Activated B cell treated with CpG ODN at 0.5 μM for 24 hours (primary cell): ENCODE data around the gene HCRTR1. TPM values are rescaled to one million over a fixed set of nuclear protein-coding genes. Genes with fewer than 3 reads are reported as not detected.

ENCODE experiments used
- ATAC-seq: fragments of 200-7000 bp; cut with Tn5 transposase; one replicate; pipeline ENCODE4 v1.10.0; 2021; ENCODE audit warnings: low read depth, mild to moderate bottlenecking, moderate library complexity
- CTCF ChIA-PET: fragments of 350-600 bp; sonication (Branson Sonifier 250); formaldehyde crosslinking; loops from one replicate; lab custom pipeline; 2021; ENCODE audit warnings: antibody characterized with exemption; lab: Charles Lee
- POLR2A ChIA-PET: fragments of 350-600 bp; sonication (Branson Sonifier 250); formaldehyde crosslinking; loops from one replicate; lab custom pipeline; 2021; ENCODE audit warnings: antibody characterized with exemption; lab: Charles Lee
- DNase-seq: peaks from one replicate; pipeline ENCODE4 v3.0.0; 2022
- H3K27ac Mint-ChIP-seq: one replicate; pipeline ENCODE4 v1.8.0; 2020; ENCODE audit warnings: mixed read lengths
- H3K27me3 Mint-ChIP-seq: one replicate; pipeline ENCODE4 v1.8.0; 2021; ENCODE audit warnings: mixed read lengths
- H3K36me3 Mint-ChIP-seq: one replicate; pipeline ENCODE4 v1.8.0; 2021; ENCODE audit warnings: low read depth, mixed read lengths
- H3K4me1 Mint-ChIP-seq: one replicate; pipeline ENCODE4 v1.8.0; 2021; ENCODE audit warnings: mixed read lengths
- H3K4me3 Mint-ChIP-seq: one replicate; pipeline ENCODE4 v1.8.0; 2020; ENCODE audit warnings: mild to moderate bottlenecking, mixed read lengths
- H3K9me3 Mint-ChIP-seq: one replicate; pipeline ENCODE4 v1.8.0; 2020; ENCODE audit warnings: mixed read lengths
- CTCF ChIP-seq: fragments of 200-600 bp; IDR thresholded peaks from one replicate; pipeline ENCODE4 v1.8.0; 2022; ENCODE audit warnings: antibody characterized with exemption, mild to moderate bottlenecking
- intact Hi-C: fragments of 100-400 bp; cut with micrococcal nuclease; formaldehyde crosslinking; loops from one replicate; pipeline ENCODE4 v1.15.1; 2024
- total RNA-seq: library from RNA; stranded (reverse); gene quantifications from 2 replicates; pipeline ENCODE4 v1.2.3, GENCODE V29; 2022

Gene HCRTR1
- total RNA-seq, 1 donor from 2014 or later = not detected

- H3K4me3 Mint-ChIP-seq = peak overlapping the region; percentile 28
- H3K36me3 Mint-ChIP-seq = no peaks in the 10 kb centered on the region
- ATAC-seq (peak; percentile 97), DNase-seq (peak; percentile 26)
- TF ChIP-seq CTCF = no peak
- intact Hi-C loops = loop anchor here (2.0 kb wide), 2 partner anchors 17 to 39 kb away; partner anchors contain the start of gene PEF1
- peaks cover 7% of the 10 kb centered on the region for H3K9me3 Mint-ChIP-seq
- peaks cover 19% of the 10 kb centered on the region for H3K4me1 Mint-ChIP-seq
- peak overlapping the region; percentile 86 for H3K27ac Mint-ChIP-seq
- POLR2A ChIA-PET = interaction anchor here (0.6 to 1.6 kb wide), 6 partner anchors 9 to 179 kb away, joined by 3 to 9 read pairs (median 3); partner anchors contain the start of gene PEF1
- CTCF ChIA-PET = interaction anchor here (1.0 to 1.4 kb wide), 4 partner anchors 11 to 183 kb away, joined by 4 to 5 read pairs (median 4); no protein-coding TSS in a partner anchor
- no peaks in the 10 kb centered on the region for H3K27me3 Mint-ChIP-seq
Measured at GRCh38 chr1:31605908-31606427, 11.5 kb upstream of the HCRTR1 start.

- no peak for ATAC-seq
- H3K27ac Mint-ChIP-seq = no peak overlapping the region
- no peak for DNase-seq
- H3K36me3 Mint-ChIP-seq = no peaks in the 10 kb centered on the region
- intact Hi-C loops = loop anchor here (2.0 kb wide), 1 partner anchor 37 kb away; the partner anchor contains the start of gene PEF1
- no peaks in the 10 kb centered on the region for H3K27me3 Mint-ChIP-seq
- TF ChIP-seq CTCF = no peak
- peaks cover 24% of the 10 kb centered on the region for H3K4me1 Mint-ChIP-seq
- peaks cover 7% of the 10 kb centered on the region for H3K9me3 Mint-ChIP-seq
- H3K4me3 Mint-ChIP-seq = no peak overlapping the region
- ChIA-PET POLR2A (interaction anchor here (1.0 kb wide), 1 partner anchor 38 kb away, joined by 5 read pairs; the partner anchor contains the start of gene PEF1), CTCF (interaction anchor here (1.2 kb wide), 1 partner anchor 10 kb away, joined by 5 read pairs; the partner anchor contains the start of gene HCRTR1)
Measured at GRCh38 chr1:31607360-31607759, 10.1 kb upstream of the HCRTR1 start.

- no peak for ATAC-seq
- TF ChIP-seq CTCF = no peak
- Mint-ChIP-seq H3K27me3 (peaks cover 1% of the 10 kb centered on the region), H3K27ac (no peak overlapping the region), H3K36me3 (no peaks in the 10 kb centered on the region), H3K4me1 (peaks cover 24% of the 10 kb centered on the region), H3K4me3 (no peak overlapping the region), H3K9me3 (peaks cover 7% of the 10 kb centered on the region)
- intact Hi-C loops = no loop called here
- no peak for DNase-seq
- ChIA-PET CTCF (interaction anchor here (0.9 to 2.0 kb wide), 2 partner anchors 9 to 10 kb away, joined by 3 to 6 read pairs; no protein-coding TSS in a partner anchor), POLR2A (interaction anchor here (0.6 kb wide), 1 partner anchor 511 kb away, joined by 5 read pairs; no protein-coding TSS in a partner anchor)
Measured at GRCh38 chr1:31609514-31610118, 7.9 kb upstream of the HCRTR1 start.

GRCh38 chr1:31614414-31615005 is 3.0 kb upstream of the HCRTR1 start:
- CTCF ChIA-PET = no interaction called here
- POLR2A ChIA-PET = no interaction called here
- peaks cover 21% of the 10 kb centered on the region for H3K4me1 Mint-ChIP-seq
- intact Hi-C loops = no loop called here
- no peaks in the 10 kb centered on the region for H3K36me3 Mint-ChIP-seq
- no peak overlapping the region for H3K27ac Mint-ChIP-seq
- H3K9me3 Mint-ChIP-seq = no peaks in the 10 kb centered on the region
- peaks cover 22% of the 10 kb centered on the region for H3K27me3 Mint-ChIP-seq
- DNase-seq = no peak
- H3K4me3 Mint-ChIP-seq = no peak overlapping the region
- no peak for ATAC-seq
- TF ChIP-seq CTCF = no peak

- DNase-seq (no peak), ATAC-seq (no peak)
- no peaks in the 10 kb centered on the region for H3K9me3 Mint-ChIP-seq
- ChIA-PET POLR2A (no interaction called here), CTCF (no interaction called here)
- no peaks in the 10 kb centered on the region for H3K36me3 Mint-ChIP-seq
- H3K27me3 Mint-ChIP-seq = peaks cover 22% of the 10 kb centered on the region
- intact Hi-C loops = no loop called here
- no peak overlapping the region for H3K27ac Mint-ChIP-seq
- H3K4me1 Mint-ChIP-seq = peaks cover 24% of the 10 kb centered on the region
- no peak for TF ChIP-seq CTCF
- no peak overlapping the region for H3K4me3 Mint-ChIP-seq
Measured at GRCh38 chr1:31615414-31615813, 2.1 kb upstream of the HCRTR1 start.
